Cardiac septum (tissue), 1 donor: Measurements from ENCODE around the gene ERC2. TPM values are rescaled to one million over a fixed set of nuclear protein-coding genes. Genes with fewer than 3 reads are reported as not detected.

ENCODE experiments used
- DNase-seq: peaks from one replicate; pipeline ENCODE4 v3.0.0-alpha.2; 2020; ENCODE audit warnings: low spot score
- intact Hi-C: fragments of 100-400 bp; cut with DNase I; formaldehyde crosslinking; loops from one replicate; pipeline ENCODE4 v1.14.0; 2022
- total RNA-seq: library from RNA; stranded (reverse); fragmentation: NEBNext Ultra II Directional; extraction: Animal tissue kit (Norgen Biotek cat#: 25700); gene quantifications from one replicate; pipeline ENCODE4 v1.2.1, GENCODE V29; 2021
- donor health status: DM: no; HTN: no; CAD: no.

The ERC2 gene
- total RNA-seq, 1 donor from 2014 or later, result 6.2 TPM

DNA sequence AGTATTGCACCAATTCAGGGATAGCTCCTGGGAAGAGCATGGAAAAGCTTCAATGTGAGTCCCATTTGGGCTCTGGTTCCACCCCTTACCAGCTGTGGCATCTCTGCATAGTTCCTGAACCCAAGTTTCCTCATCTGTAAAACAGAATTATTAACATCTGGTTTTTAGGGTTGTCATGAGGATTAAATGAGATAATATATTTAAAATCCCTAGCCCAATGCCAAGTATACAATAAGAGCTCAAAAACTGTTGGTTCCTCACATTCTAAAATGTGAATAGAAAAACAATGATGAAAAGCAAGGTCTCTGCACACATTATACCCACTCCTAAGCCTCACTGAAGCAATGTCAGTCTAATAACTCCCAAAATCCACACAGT lies 743.9 kb downstream of the ERC2 start:
- no peak for DNase-seq
- intact Hi-C loops, result no loop called here

DNA sequence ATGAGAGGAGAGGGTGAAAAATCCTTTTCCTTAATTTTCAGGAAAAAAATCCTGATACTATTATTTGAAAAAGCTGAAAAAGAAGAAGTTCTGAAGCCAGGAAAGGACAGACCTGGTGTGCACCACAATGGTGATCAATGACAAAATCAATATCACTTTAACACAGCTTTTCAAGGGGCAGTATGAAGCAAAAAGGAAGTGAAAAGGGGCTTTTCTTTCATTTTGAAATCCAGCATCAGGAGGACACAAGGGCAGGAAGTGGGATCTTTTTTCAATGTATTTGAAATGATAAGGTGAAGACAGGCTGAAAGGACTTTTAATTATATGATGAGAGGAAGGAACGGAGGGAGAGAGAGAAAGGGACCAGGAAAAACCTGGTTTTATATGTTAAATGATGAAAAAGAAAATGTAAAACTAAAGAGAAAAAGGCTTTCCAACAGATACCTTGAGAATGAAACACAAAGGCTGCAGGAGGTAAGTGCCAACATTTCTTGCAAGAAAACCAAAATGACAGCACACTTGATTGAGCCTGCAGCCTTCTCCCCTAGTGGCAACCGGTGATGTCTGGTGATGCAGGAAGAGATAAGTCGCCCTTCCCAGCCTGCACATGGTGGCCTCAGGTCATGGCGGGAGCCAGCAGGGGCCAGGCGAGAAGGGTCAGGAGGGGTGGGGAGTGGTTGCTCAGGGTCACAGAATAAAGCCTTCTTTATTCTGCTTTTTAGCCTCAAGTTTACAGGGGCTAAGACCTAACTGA lies 744.4 kb downstream of the ERC2 start:
- DNase-seq, result no peak
- intact Hi-C loops, result no loop called here

DNA sequence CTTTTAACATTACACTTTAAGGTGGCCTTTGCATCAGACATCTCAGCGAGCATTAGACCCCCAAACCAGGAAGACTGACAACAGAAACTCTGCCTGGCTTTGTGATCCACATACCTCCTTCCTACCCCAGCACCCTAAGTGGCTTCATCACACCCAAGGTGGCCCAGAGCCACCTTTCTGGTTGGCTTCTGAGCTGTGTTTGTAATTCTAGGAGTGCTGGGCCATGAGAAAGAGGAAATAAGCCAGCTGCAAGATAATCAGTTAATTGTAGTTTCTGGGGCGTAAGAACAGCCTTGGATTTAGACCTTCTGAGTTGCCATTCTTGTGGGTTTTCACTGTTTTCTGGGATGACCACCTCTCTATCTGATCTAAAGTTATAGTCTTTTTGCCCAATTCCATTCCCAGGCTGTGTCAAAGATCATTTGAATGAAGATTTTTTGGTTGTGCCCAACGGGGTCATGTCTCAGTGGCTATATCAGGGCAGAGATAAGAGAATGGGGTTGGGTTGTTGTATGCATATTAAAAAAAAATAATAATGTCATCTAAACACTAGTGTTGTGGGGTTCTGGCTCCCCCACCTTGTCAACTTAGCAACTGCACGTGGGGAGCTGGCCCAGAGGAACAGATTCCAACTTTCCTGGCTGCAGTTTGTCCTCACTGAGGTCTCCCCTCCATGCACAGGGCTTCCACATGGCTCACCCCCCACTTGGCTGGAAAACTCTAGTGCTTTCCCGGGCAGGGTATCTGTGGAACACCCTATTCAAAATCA lies 746.4 kb downstream of the ERC2 start:
- DNase-seq, result no peak
- intact Hi-C loops, result no loop called here

DNA sequence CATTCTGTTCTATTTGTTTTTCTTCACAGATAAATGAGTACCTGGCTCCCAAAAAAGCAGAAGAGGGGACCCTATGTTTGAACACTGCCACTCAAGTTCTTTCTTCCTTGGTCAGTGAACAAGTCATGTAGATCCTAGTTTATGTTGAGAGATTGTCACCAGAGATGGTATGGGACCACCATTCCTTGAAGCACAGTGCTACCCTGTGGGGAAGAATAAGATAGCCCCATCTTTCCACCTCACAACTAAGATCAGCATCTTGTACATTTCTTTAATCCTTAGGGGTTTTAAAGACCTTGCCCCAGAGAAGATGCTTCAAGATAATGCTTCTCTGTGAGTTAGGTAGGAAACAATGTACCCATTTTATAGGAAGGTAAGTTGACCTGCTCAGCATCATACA lies 747.7 kb downstream of the ERC2 start:
- no peak for DNase-seq
- intact Hi-C loops, result no loop called here

DNA sequence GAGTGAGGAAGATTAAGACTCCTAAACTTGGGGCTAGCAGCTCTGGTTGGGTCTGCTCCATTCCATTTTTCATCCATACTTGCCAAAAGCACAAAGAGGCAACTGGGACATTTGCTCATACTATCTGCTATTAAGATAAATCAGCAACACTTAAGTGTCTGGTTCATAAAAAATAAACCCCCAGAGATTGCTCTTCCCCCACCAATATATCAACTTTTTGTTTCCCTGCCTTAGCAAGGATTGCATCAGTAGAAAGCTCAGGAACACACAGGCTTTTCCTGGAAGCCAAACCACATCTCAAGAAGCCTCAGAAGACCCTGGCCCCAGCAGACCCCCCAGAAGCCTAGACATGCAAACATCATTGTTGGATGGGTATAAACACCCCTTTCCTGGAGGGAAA lies 748.8 kb downstream of the ERC2 start:
- no peak for DNase-seq
- intact Hi-C loops, result no loop called here

DNA sequence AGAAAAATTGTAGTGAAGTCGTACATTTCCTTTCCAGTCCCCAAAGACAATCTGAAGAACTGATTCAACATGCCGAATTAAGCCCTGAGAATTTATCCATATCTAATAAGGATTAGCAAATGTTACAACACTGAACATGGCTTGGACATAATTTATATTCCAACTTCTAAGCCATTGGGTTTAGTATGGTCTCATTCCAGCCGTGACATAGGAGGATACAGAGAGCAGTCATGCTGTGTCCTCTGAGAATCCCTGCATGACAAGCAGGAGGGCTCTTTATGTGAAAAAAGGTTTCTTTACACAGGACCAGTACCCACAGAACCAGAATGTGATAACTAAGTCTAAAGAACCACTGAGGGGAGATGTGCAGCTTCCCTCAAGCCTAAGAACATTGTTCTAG lies 749.3 kb downstream of the ERC2 start:
- intact Hi-C loops, result no loop called here
- no peak for DNase-seq

DNA sequence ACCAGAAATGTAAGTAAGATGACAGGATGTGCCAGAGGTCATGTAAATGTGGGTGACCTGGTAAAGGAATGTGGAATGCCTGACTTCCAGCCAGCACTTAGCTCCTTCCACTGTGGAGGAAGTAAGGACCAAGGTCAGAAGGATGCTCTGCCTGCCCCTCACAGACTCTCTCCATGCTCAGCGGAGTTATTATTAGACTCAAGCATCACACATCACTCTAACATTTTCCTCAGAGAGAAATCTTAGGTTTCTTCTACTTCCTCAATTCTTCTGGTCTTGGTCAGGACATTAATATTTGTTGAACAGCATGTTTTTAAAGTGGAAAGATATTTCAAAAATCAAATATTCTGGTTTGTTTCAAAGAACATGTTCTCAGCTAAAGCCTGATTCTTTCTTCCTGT lies 749.7 kb downstream of the ERC2 start:
- intact Hi-C loops, result no loop called here
- no peak for DNase-seq

DNA sequence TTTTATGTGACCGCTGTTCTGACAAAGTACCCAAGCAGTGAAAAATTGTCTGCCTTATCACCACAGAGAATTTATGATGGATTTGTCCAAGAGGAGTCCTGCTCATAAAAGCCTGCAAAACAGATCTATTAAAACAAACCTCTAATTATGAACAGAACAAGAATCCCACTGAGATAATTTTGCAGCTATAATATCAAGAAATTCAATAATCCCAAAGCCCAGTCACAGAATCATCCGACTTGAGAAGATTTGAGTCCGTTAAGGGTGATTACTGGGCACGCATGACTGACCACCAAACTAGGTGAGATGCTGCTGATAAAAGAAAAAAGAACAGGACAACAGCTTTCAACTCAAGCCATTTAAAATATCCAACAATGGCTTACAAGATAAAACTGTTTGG lies 750.2 kb downstream of the ERC2 start:
- no peak for DNase-seq
- intact Hi-C loops, result no loop called here

DNA sequence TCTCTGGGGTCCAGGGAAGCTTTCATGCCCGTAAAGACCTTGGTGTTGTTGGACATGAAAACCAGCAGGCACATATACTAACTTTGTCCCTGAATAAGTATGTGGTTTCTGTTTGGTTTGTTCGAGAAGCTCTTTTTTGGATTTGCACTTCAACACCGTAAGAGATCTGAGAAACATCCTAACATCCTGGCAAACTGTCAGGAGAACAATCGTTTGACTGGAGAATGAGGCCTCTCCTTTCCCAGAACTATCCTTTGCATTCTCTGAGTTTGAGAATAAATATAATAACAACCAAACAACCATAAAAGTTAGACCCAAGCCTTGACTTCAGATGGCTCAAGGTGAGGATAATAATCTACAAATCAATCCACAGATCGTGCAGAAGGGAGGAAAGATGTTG lies 750.8 kb downstream of the ERC2 start:
- intact Hi-C loops, result no loop called here
- no peak for DNase-seq

DNA sequence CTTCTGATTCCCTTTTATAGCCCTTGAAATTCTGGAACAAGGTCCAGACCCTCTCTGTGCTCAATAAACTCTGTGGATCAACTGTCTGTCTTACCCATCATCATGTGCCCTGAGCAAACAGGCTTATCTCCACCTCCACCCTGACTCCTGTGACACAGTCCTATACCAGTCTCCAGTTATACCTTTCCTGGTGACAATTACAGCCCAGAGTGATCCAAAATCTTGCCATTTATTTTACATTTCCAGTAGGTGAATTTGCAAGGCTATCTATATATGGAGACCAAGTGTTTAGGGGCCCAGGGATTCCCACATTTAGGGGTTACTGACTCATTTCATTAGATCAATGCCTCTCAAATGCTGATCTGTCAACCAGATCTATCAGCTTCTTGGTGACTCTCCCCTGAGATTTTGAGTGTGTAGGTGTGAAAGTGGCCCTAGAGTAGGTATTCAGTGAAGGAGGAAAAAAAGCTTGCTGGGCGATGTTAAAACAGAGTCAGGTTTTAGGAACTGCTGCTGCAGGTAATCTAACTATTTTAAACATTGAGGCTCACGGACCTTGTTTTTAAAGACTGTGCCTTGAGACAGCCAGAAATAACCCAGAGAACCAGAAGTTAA lies 751.5 kb downstream of the ERC2 start:
- intact Hi-C loops, result no loop called here
- DNase-seq, result no peak

DNA sequence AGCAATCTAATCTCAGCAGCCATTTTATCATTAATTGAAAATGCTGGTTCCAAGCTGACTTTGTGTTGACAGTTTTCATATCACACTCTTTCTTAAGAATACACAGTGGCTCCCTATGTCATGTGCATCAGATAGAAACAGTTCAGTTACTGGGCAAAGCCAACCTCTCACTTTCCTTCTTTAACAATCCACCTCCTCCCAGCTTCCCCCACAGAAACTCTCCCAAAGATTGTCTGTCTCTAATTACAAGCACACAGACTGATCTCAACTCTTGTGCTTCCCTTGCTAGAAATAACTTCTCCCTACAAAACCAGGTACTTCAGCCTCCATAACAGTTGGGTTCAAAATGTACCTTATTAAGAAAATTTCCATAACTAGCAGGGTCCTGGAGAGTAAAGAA lies 752.2 kb downstream of the ERC2 start:
- no peak for DNase-seq
- intact Hi-C loops, result no loop called here

DNA sequence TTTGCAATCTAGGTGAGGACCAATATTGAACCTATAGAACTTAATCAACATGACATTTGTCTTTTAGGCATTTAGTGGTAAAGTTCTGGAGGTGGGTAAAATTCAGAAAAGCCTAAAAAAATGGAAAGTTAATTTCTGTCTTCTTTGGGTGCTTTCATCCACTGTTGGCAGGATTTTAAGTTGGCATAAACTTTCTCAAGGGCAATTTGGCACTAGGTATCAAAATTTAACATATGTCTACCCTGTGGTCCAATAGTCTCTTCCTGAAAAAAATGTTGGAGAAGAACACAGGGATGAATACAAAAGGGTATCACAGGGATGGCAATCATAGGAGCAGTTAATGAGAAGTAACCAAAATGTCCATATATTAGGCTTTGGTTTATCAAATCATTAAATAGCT lies 754.2 kb downstream of the ERC2 start:
- no peak for DNase-seq
- intact Hi-C loops, result no loop called here

DNA sequence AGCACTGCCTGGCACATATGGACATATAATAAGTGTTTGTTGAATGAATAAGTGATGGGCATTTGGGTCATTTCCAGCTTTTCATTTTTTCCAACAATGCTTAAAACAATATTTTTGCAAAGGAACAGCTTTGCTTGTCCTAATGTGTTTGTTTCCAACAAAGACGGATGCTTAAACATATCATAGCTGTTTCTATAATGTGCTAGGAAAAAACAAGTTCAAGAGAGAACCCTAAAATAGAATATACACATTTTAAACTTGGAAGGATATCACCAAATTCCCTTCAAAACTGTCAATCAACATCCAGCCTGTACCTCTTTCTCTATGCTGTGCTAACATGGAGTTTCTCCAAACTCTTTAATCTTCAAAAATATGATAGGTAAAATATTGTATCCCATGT lies 756.6 kb downstream of the ERC2 start:
- intact Hi-C loops, result no loop called here
- DNase-seq, result no peak

DNA sequence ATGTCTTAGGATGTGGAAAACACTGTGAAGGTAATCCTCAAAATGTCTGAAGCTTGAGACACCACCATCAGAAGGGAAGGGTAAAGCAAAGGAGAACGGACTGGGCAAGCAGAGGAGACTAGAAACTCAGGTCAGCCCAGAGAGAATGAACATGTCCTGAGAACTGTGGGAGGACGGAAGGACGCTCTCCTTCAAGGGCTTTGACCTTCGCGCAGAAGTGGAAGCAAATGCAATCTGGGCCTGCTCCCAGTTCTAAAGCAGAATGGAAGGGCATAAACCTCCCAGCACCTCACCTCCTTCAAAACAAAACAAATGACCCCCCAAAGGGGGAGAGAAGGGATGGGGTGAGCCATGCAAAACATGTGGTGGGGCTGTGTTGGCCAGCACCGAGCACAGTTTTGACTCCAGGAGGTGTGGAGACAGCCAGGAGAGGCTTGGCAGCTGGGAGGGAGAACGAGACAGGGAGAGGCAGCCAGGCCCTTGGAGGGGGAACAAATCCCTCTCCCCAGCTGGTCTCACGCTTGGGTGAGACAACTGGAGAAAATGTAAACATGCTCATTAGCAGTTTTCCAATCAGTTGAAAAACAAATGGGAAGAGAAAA lies 758.8 kb downstream of the ERC2 start:
- no peak for DNase-seq
- intact Hi-C loops, result loop anchor here (10.0 kb wide), 1 partner anchor 145 kb away; no protein-coding TSS in a partner anchor

DNA sequence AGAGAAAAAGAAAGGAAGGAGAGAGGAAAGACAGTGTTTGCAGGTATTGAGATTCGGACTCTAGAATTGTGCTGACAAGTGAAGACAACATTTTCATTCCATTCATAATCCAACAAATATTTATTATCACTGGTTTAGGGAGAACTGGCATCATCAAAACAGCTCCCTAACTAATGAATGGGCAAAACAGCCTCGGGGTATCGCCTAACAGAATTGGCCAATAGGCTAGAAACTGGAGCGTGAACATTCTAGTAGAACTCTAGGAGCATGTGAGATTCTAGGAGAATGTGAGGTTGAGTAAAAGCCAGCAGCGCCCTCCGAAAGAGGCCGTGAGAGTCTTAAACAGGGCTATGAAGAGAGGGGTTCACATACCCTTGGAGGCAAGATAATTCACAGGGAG lies 759.3 kb downstream of the ERC2 start:
- no peak for DNase-seq
- intact Hi-C loops, result loop anchor here (10.0 kb wide), 1 partner anchor 144 kb away; no protein-coding TSS in a partner anchor

DNA sequence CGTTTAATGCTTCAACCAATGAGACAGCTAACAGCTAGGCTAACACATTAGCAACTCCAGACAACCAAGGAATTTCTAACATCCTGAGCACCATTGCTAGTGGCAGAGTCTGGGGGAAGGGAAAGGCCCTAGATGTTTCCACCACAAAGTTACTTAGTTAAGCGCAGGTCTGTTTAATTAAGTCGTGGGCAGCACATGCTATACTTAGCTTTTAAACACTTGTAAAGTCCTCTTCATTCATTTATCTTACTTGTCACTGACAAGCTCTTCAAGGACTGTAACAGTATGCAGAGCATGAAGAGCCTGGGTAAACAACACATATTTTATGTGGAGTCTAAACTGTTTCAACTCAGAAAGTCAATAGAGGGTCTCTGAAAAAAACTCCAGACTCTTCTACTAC lies 760.0 kb downstream of the ERC2 start:
- no peak for DNase-seq
- intact Hi-C loops, result loop anchor here (10.0 kb wide), 1 partner anchor 143 kb away; no protein-coding TSS in a partner anchor

DNA sequence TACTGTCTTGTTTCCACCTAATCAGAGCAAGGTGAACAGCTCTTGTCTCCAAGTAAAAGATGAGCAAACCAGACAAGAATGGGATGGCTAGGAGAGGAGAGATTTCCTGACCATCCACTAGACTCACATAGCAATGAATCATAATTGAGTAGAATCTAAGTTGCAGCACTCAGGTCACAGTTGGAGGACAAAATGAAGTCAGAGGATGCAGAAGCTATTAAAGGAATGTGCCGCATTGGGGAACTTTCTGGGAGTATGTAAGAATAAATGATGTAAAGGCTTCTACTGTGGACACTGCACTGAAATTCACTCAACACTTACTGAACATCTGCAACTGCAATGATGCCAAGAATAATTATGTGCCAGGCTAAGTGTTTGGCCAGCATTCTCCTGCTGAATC lies 763.7 kb downstream of the ERC2 start:
- intact Hi-C loops, result loop anchor here (10.0 kb wide), 1 partner anchor 140 kb away; no protein-coding TSS in a partner anchor
- no peak for DNase-seq

DNA sequence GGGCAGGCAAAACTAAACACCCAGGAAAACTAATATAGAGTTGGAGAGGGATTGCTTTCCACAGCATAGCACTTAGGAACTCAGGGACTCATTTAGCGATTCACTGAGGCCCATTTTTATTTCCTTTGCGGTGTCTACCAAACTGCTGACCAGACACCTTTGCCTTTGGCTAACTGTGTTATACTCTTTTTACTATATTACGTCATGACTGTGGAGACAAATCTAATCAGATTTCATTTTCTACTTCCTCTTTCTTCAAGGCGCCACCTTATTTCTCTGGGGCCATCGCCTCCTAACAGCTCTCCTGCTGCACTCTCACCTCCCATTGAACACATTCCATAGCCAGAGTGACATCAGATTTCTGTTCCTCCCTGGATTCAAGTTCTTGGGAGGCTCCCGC lies 765.4 kb downstream of the ERC2 start:
- no peak for DNase-seq
- intact Hi-C loops, result loop anchor here (10.0 kb wide), 1 partner anchor 138 kb away; no protein-coding TSS in a partner anchor

DNA sequence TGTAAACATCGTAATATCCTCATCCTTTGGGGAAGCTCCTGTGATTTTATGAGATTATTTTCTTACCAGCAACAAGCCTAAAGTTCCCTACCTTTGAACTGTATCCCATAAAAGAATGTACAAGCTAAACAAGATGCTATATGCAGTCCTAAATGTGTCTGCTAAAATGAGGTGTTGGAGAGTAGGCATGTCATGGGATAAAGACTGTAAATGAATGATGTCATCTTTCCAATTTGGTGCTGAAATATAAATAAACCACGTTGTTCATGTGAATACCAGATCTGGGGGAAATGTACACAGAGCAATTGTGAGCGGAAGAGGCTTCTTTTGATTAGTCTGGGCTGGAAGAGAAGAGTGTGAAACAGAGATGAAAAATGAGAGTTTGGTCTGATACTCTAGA lies 766.3 kb downstream of the ERC2 start:
- intact Hi-C loops, result loop anchor here (10.0 kb wide), 1 partner anchor 137 kb away; no protein-coding TSS in a partner anchor
- no peak for DNase-seq

DNA sequence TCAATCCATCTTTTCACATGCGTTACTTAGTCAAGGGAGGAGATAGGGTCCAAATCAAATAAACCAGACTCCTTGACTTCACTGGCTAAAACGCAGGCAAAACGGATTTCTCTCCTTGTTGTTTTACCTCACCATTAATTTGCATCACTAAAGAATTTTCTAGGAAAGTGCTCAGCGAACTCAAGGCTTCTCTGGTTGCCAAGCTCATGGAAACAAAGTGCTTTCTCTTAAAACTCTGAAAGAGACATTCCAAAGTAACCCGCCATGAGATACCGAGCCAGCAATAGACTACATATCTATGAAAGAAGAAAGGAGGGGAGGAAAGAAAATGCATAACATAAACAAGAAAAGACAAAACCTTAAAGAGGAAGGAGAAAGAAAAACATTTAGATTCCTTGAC lies 769.4 kb downstream of the ERC2 start:
- DNase-seq, result no peak
- intact Hi-C loops, result no loop called here
